Cardiac fibroblast (primary cell): ENCODE results near the gene PROCA1.

Experiments used
- DNase-seq, 2 donors: peaks; one replicate each; pipeline versions ENCODE4 v3.0.0 to v3.0.0-alpha.2; 2010; ENCODE audit warnings: low read depth in 2 of 2
- H3K4me3 ChIP-seq, 2 donors: replicated peaks in 1 of 2; 1 replicate in 1 of 2; 2 replicates in 1 of 2; pipeline ENCODE4 v1.5.1; 2011; ENCODE audit warnings: low read depth in 2 of 2, low read length in 2 of 2, mild to moderate bottlenecking in 2 of 2, moderate library complexity in 1 of 2
- CTCF ChIP-seq: IDR thresholded peaks from one replicate; pipeline ENCODE4 v1.5.1; 2011; ENCODE audit warnings: low read depth, mild to moderate bottlenecking, low read length, inconsistent platforms

Gene PROCA1

GRCh38 chr17:28744104-28744971 lies 32.6 kb upstream of the PROCA1 start:
- TF ChIP-seq CTCF, result no peak
- peak overlapping the region; percentile 68 to 82 for H3K4me3 ChIP-seq
- DNase-seq, result peak; percentile 56 to 78

- H3K4me3 ChIP-seq, result peak within 1 kb of the TSS; percentile 68 to 82
- peak; percentile 14 for TF ChIP-seq CTCF
- DNase-seq, result peak; percentile 83 to 86
These were observed 31.8 kb upstream of the PROCA1 start, which contains the start of gene TRAF4 for GRCh38 chr17:28743243-28744103. TSS of gene TRAF4 (plus strand) at chr17:28744011. CDS start at chr17:28744113, 102 bp downstream.

DNA sequence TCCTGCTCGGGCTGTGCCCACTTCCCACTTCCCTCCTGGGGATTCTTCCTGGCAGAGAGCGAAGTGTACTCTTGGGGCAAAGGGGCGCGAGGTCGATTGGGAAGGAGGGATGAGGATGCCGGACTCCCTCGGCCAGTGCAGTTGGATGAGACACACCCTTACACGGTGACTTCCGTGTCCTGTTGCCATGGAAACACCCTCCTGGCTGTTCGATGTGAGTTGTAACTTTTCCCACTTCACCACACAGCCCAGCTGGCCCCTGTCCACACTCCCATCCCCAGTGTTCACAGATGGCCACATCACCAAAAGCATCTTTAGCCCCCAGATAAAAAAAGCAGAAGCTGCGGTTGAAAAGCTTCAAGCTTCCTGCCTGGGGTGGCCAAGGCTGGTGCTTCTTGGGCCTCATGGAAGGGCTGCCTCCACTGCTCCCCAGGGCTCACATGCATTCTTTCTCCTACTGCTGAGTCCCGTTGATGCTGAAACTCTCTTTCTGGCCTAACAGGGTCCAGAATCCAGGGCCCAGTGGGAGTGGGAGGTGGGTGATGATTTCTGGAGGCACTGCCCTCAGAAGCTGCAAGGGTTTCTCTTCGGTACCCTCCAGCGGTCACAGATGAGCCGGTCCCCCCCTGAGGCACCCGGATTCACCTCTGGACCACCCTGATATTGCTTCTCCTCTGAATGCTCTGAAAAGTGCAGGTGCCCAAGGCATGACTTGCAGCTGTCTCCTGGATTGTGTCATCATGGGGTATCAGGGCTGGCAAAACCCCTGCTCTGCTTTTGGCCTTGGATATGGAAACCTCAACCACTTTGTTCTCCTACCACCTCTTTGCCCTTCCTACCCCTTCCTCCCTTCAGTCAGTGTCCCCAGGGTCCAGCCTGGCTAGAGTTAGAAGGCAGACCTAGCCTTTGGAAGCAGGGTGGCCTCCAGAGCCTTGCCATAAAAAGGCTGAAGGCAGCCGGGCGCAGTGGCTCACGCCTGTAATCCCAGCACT lies 30.0 kb upstream of the PROCA1 start:
- no peak for TF ChIP-seq CTCF
- DNase-seq, result no peak
- no peak overlapping the region for H3K4me3 ChIP-seq

DNA sequence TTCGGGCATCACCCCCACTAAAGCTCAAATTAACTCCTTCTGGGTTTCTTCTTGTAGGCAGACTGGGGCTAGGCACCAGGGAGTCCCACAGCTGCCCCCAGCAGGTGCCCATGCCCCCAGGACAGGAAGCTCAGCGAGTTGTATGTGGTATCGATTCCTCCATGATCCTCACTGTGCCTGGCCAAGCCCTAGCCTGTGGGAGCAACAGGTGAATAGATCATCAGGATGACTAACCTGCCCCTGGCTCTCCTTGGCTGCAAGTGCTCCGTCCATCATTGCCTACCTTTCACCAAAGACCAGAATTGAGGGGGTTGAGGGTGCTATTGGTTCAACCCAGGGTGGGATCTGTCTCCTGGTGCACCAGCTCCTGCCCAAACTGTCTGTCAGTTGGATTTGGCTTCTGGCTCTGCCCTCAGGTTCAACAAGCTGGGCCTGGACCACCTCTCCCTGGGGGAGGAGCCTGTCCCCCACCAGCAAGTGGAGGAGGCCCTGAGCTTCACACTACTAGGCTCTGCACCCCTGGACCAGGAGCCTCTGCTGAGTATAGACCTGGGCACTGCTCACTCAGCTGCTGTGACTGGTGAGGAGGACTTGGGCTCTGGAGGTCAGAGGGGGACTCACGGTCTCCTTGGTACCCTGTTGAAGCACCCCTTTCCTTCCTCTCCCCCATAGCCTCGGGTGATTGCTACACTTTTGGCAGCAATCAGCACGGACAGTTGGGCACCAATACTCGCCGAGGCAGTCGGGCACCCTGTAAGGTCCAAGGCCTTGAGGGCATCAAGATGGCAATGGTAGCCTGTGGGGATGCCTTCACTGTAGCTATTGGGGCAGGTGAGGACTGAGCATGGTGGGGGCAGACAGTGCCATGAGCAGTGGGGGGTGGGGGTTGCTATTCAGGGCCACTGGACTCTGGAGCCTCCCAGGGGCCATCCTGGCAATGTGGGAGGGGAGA lies 29.0 kb upstream of the PROCA1 start:
- H3K4me3 ChIP-seq, result no peak overlapping the region
- no peak for DNase-seq
- TF ChIP-seq CTCF, result no peak

- no peak overlapping the region for H3K4me3 ChIP-seq
- TF ChIP-seq CTCF, result no peak
These were observed 27.1 kb upstream of the PROCA1 start for GRCh38 chr17:28738680-28739384.

More at GRCh38 chr17:28738680-28739384, 27.1 kb upstream of the PROCA1 start:
- no peak for DNase-seq
